HFFc6 (cell line): ENCODE results near the gene DUSP9. TPM values are rescaled to one million over a fixed set of nuclear protein-coding genes. Genes with fewer than 3 reads are reported as not detected.

Source experiments
- DNase-seq: peaks from one replicate; pipeline ENCODE4 v3.0.0-alpha.2; 2018
- H3K27ac Mint-ChIP-seq: 2 replicates; pipeline ENCODE4 v1.8.0; 2020; ENCODE audit warnings: mild to moderate bottlenecking, mixed read lengths
- H3K27me3 Mint-ChIP-seq: 2 replicates; pipeline ENCODE4 v1.8.0; 2021; ENCODE audit warnings: mild to moderate bottlenecking, moderate library complexity, mixed read lengths; ENCODE audit not compliant: insufficient read depth
- H3K36me3 Mint-ChIP-seq: 2 replicates; pipeline ENCODE4 v1.8.0; 2021; ENCODE audit warnings: low read depth, mixed read lengths
- H3K4me1 Mint-ChIP-seq: 2 replicates; pipeline ENCODE4 v1.8.0; 2020; ENCODE audit warnings: low read depth, mixed read lengths
- H3K4me3 Mint-ChIP-seq: 2 replicates; pipeline ENCODE4 v1.8.0; 2020; ENCODE audit warnings: mild to moderate bottlenecking, moderate library complexity, mixed read lengths
- H3K9me3 Mint-ChIP-seq: 2 replicates; pipeline ENCODE4 v1.8.0; 2020; ENCODE audit warnings: mild to moderate bottlenecking, mixed read lengths
- CTCF ChIP-seq: fragments of 200-600 bp; sonication (generic); IDR thresholded peaks from 2 replicates; pipeline ENCODE4 v1.5.0; 2021; ENCODE audit warnings: antibody characterized with exemption, mild to moderate bottlenecking
- total RNA-seq, 6 experiments: library from RNA; stranded (reverse); fragmentation: NEBNext Ultra II Directional; extraction: Animal tissue kit (Norgen Biotek cat#: 25700); gene quantifications; 2 replicates in 1 of 6; 3 replicates in 5 of 6; pipeline ENCODE4 v1.2.3, GENCODE V29; 2021

DUSP9 gene
- total RNA-seq, 6 experiments from 2014 or later: not detected

GRCh38 chrX:153614818-153615217, 32.2 kb upstream of the DUSP9 start:
- H3K27me3 Mint-ChIP-seq: peaks cover 23% of the 10 kb centered on the region
- H3K27ac Mint-ChIP-seq: no peak overlapping the region
- no peak for TF ChIP-seq CTCF
- DNase-seq: no peak
- no peaks in the 10 kb centered on the region for H3K36me3 Mint-ChIP-seq
- H3K4me3 Mint-ChIP-seq: no peak overlapping the region
- H3K9me3 Mint-ChIP-seq: no peaks in the 10 kb centered on the region
- H3K4me1 Mint-ChIP-seq: no peaks in the 10 kb centered on the region; the same call in 1 of the 2 replicates

- DNase-seq: no peak
- TF ChIP-seq CTCF: no peak
- H3K27ac Mint-ChIP-seq: no peak overlapping the region
These were observed 26.4 kb upstream of the DUSP9 start for GRCh38 chrX:153620576-153620975.

GRCh38 chrX:153621949-153622598, 24.9 kb upstream of the DUSP9 start:
- Mint-ChIP-seq H3K36me3 (no peaks in the 10 kb centered on the region), H3K9me3 (no peaks in the 10 kb centered on the region), H3K27me3 (peaks cover 21% of the 10 kb centered on the region), H3K27ac (no peak overlapping the region), H3K4me3 (no peak overlapping the region), H3K4me1 (no peaks in the 10 kb centered on the region)
- DNase-seq: no peak
- TF ChIP-seq CTCF: no peak

More at GRCh38 chrX:153620576-153620975, 26.4 kb upstream of the DUSP9 start:
- Mint-ChIP-seq H3K4me1 (no peaks in the 10 kb centered on the region), H3K9me3 (no peaks in the 10 kb centered on the region), H3K4me3 (no peak overlapping the region), H3K36me3 (no peaks in the 10 kb centered on the region), H3K27me3 (peaks cover 21% of the 10 kb centered on the region)

- Mint-ChIP-seq H3K27ac (no peak overlapping the region), H3K4me1 (no peaks in the 10 kb centered on the region), H3K9me3 (no peaks in the 10 kb centered on the region), H3K36me3 (no peaks in the 10 kb centered on the region), H3K27me3 (peaks cover 20% of the 10 kb centered on the region), H3K4me3 (no peak overlapping the region)
- TF ChIP-seq CTCF: no peak
- DNase-seq: no peak
These were observed 24.2 kb upstream of the DUSP9 start for GRCh38 chrX:153622661-153623309.

- H3K27me3 Mint-ChIP-seq: peaks cover 16% of the 10 kb centered on the region
- H3K9me3 Mint-ChIP-seq: no peaks in the 10 kb centered on the region
- DNase-seq: no peak
- H3K27ac Mint-ChIP-seq: no peak overlapping the region
- no peaks in the 10 kb centered on the region for H3K4me1 Mint-ChIP-seq
- H3K4me3 Mint-ChIP-seq: no peak overlapping the region
- no peak for TF ChIP-seq CTCF
- H3K36me3 Mint-ChIP-seq: no peaks in the 10 kb centered on the region
These were observed 23.5 kb upstream of the DUSP9 start for GRCh38 chrX:153623310-153624029.
